Measurements from ENCODE around the gene ZBTB11. TPM values are rescaled to one million over a fixed set of nuclear protein-coding genes. Genes with fewer than 3 reads are reported as not detected.

The ZBTB11 gene
- total and polyA plus RNA-seq, 9 of the 15 experiments (the other 6 are each of a cell fraction or from before 2014, with no cell fraction given) = 6.2 to 31.9 (median 21.4) TPM

DNA sequence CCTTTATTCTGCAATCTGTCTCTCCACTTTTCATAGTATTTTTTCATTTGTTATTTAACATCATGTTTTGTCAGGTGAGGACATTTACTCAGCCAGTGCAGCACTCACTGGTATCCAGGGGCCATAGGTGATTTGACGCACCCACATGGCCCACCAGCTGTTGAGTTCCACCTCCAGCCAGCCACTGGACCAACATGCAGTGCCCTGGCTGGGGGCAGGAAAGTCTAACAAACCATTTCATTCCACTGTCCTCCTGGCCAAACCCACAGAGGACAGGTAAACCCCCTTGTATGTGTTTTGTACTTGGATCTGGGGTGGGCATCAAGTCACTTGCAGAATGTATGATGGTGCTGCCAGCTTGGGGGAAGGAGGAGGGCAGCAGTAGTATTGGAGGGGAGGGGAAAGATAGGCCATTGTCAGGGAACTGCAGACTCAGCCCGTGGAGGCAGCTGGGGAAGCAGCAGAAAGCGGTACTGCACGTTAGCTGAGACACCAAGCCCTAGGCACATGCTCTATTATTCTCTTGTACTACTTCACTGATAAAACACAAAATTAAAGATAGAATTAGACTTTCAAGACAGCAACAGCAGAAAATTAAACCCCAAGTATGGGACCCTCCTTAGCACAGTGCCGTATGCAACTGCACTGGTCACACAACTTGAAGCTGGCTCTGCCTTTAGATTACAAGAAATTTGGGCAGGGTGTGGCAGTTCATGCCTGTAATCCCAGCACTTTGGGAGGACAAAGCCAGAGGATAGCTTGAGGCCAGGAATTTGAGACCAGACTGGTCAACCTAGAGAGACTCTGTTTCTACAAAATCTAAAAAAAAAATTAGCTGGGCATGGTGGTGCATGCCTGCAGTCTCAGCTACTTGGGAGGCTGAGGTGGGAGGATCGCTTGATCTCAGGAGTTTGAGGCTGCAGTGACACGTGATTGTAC, 25.0 kb upstream of the ZBTB11 start (continued):
- TF ChIP-seq MGA (IDR thresholded peaks at IDR 0.05) (no peak), TRIM24 (IDR thresholded peaks at IDR 0.05) (no peak), SMAD1 (IDR thresholded peaks at IDR 0.05; ENCODE audit: low read depth, low read length, partially characterized antibody) (no peak), NUFIP1 (IDR thresholded peaks at IDR 0.05; ENCODE audit: partially characterized antibody) (no peak), TOE1 (IDR thresholded peaks at IDR 0.05; ENCODE audit: borderline replicate concordance) (no peak), TOE1 (CRISPR knock-in tag; IDR thresholded peaks at IDR 0.05; ENCODE audit: borderline replicate concordance, low read depth) (no peak), ZNF785 (CRISPR knock-in tag; IDR thresholded peaks at IDR 0.05) (no peak), MECOM (CRISPR knock-in tag; IDR thresholded peaks at IDR 0.05) (no peak), CBX3 (IDR thresholded peaks at IDR 0.05; ENCODE audit: borderline replicate concordance in 1 of 2, low read length in 2 of 2) (no peak)

Measured in K562 (cell line).